Panc1 (cell line): Measurements from ENCODE around the gene CCDC66. TPM values are rescaled to one million over a fixed set of nuclear protein-coding genes. Genes with fewer than 3 reads are reported as not detected.

Source experiments
- ATAC-seq: fragments of 200-7000 bp; cut with Tn5 transposase; 2 replicates; pipeline ENCODE4 v1.9.1; 2020; ENCODE audit warnings: mild to moderate bottlenecking, moderate library complexity
- BruUV-seq: library from RNA; stranded (reverse); fragments of 400-500 nt; replicated peaks from 2 replicates; lab custom pipeline; 2021; lab: Mats Ljungman, UMichigan
- CTCF ChIA-PET: fragments of 300-600 bp; sonication (Branson Sonifier 250); formaldehyde crosslinking; loops from one replicate; lab custom pipeline; 2022; ENCODE audit warnings: antibody characterized with exemption; lab: Charles Lee
- POLR2A ChIA-PET: fragments of 300-600 bp; sonication (Branson Sonifier 250); formaldehyde crosslinking; loops from one replicate; lab custom pipeline; 2022; ENCODE audit warnings: antibody characterized with exemption; lab: Charles Lee
- DNase-seq: peaks from one replicate; pipeline ENCODE4 v3.0.0-alpha.2; 2010; ENCODE audit warnings: low read depth, low spot score
- H3K27ac ChIP-seq: 2 replicates; pipeline ENCODE4 v1.5.1; 2011; ENCODE audit warnings: mild to moderate bottlenecking, low read length, inconsistent platforms
- H3K27me3 ChIP-seq: fragments of 200-500 bp; sonication (Bioruptor generic); 2 replicates; pipeline ENCODE4 v1.6.0; 2014; ENCODE audit warnings: low read length, inconsistent platforms; ENCODE audit not compliant: control insufficient read depth, insufficient read depth
- H3K36me3 ChIP-seq: fragments of 200-500 bp; sonication (Bioruptor generic); 2 replicates; pipeline ENCODE4 v1.5.1; 2014; ENCODE audit warnings: inconsistent platforms, mild to moderate bottlenecking, low read length, moderate library complexity; ENCODE audit not compliant: control insufficient read depth, insufficient read depth
- H3K4me1 ChIP-seq: 2 replicates; pipeline ENCODE4 v1.5.1; 2011; ENCODE audit warnings: inconsistent platforms, mild to moderate bottlenecking, low read length, moderate library complexity; ENCODE audit not compliant: control insufficient read depth, insufficient read depth
- H3K4me3 ChIP-seq, 2 experiments: 2 replicates each; pipeline ENCODE4 v1.5.1; 2011 to 2012; ENCODE audit warnings: low read depth in 2 of 2, low read length in 2 of 2, mild to moderate bottlenecking in 2 of 2, inconsistent platforms in 1 of 2, moderate library complexity in 1 of 2
- H3K9me3 ChIP-seq: fragments of 200-500 bp; sonication (Bioruptor generic); 2 replicates; pipeline ENCODE4 v1.5.1; 2014; ENCODE audit warnings: low read depth, mild to moderate bottlenecking, inconsistent platforms, low read length, moderate library complexity; ENCODE audit not compliant: control insufficient read depth, insufficient read depth
- POLR2AphosphoS5 ChIP-seq: IDR thresholded peaks from 2 replicates; pipeline ENCODE4 v1.6.1; 2012; ENCODE audit warnings: mild to moderate bottlenecking, low read depth, low read length, moderate library complexity
- SIN3A ChIP-seq: IDR thresholded peaks from 2 replicates; pipeline ENCODE4 v1.6.1; 2012; ENCODE audit warnings: low read depth, mild to moderate bottlenecking, low read length, moderate library complexity, borderline replicate concordance; ENCODE audit not compliant: insufficient read depth
- TCF7L2 ChIP-seq: IDR thresholded peaks from 2 replicates; pipeline ENCODE4 v1.6.1; 2011; ENCODE audit warnings: mild to moderate bottlenecking, low read depth, low read length, inconsistent platforms
- in situ Hi-C: cut with HindIII; loops from 2 replicates; pipeline ENCODE4 v1.10.0; 2016; ENCODE audit warnings: low sequenced_read_pairs, low pct_unique_long_range_greater_than_20kb
- intact Hi-C: fragments of 100-400 bp; cut with micrococcal nuclease; formaldehyde crosslinking; loops from one replicate; pipeline ENCODE4 v1.10.0; 2022; ENCODE audit not compliant: unreplicated experiment
- total RNA-seq: library from RNA; stranded (reverse); gene quantifications from one replicate; pipeline ENCODE4 v1.2.1, GENCODE V29; 2021; ENCODE audit not compliant: unreplicated experiment
- TF ChIP-seq, protein P1 (sequence below), 2 experiments: IDR thresholded peaks; 2 replicates each; pipeline ENCODE4 v1.6.1; 2011 to 2012; ENCODE audit warnings: low read depth in 2 of 2, control low read depth in 1 of 2, low read length in 1 of 2, mild to moderate bottlenecking in 1 of 2, moderate library complexity in 1 of 2; ENCODE audit not compliant: insufficient read depth in 1 of 2
- TF ChIP-seq, protein P2 (sequence below): fragments of 450-650 bp; IDR thresholded peaks from 2 replicates; pipeline ENCODE4 v1.5.1; 2017; ENCODE audit warnings: mild to moderate bottlenecking

CCDC66 gene
- total RNA-seq, 1 experiment from 2014 or later, result 11.1 TPM

DNA sequence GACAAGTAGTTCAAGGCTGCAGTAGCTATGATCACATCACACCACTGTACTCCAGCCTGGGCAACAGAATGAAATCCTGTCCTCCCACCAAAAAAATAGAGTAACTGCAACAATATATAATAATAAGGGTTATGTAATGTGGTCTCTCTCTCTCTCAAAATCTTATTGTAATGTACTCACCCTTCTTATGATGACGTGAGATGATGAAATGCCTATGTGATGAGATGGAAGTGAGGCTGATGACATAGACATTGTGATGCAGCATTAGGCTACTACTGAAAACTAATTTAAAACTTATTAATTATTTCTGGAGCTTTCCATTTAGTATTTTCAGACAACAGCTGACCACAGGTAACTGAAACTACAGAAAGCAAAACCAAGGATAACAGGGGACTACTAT, 98.7 kb downstream of the CCDC66 start:
- TF ChIP-seq POLR2AphosphoS5, result no peak

DNA sequence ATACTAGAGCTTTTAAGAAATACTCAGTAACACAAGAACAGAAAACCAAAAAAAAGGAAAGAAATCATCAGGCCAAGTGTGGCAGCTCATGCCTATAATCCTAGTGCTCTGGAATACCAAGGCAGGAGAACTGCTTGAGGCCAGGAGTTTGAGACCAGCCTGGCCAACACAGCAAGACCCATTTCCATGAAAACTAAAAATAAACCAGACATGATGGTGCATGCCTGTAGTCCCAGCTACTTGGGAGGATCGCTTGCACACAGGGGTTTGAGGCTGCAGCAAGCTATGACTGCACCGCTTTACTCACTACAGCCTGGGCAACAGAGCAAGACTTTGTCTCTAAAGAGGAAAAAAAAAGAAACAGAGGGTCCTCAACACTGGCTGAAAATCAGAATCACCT, 107.8 kb downstream of the CCDC66 start:
- ATAC-seq, result no peak

More for the DNA sequence above, 98.7 kb downstream of the CCDC66 start:
- Histone ChIP-seq H3K4me1 (no peaks in the 10 kb centered on the region), H3K9me3 (no peaks in the 10 kb centered on the region), H3K27ac (no peak overlapping the region), H3K36me3 (peaks cover 15% of the 10 kb centered on the region), H3K4me3 (no peak overlapping the region), H3K27me3 (no peaks in the 10 kb centered on the region)
- ChIA-PET POLR2A (no interaction called here), CTCF (no interaction called here)
- DNase-seq (no peak), ATAC-seq (no peak)
- in situ Hi-C loops, result no loop called here
- BruUV-seq, result no TSS peak
- intact Hi-C loops, result no loop called here

DNA sequence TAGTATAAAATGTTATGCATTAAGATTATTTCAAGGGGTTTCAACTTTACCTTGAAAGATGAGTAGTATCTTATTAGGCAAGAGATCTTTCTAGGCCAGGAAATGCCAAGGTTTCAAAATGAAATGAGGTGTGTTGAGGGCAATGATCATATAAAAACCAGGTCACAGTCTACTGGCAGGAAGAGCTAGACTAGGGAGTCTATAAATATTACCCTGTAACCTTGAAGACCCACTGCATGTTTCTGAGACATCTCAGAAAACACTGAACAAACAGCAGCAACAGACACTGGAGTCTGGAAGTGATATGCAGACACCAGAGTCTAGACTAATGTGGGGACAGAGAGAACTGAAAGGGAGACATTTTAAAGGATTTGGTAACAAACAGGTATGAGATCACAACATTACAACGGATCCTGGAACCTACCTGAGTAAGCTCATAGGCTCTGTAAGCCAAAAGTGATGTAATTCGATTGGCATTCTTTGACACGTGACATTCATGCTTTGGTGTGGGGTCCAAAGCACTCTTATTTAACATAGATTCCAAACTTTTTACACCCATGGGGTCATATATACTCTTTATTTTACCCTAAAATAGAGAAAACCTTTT, 111.1 kb downstream of the CCDC66 start:
- BruUV-seq, result no TSS peak
- POLR2A ChIA-PET, result no interaction called here
- in situ Hi-C loops (no loop called here), intact Hi-C loops (no loop called here)
- H3K27me3 ChIP-seq, result no peaks in the 10 kb centered on the region
- no peak for DNase-seq
- ATAC-seq, result no peak
- no peak for TF ChIP-seq POLR2AphosphoS5
- TF ChIP-seq, protein P1, sequence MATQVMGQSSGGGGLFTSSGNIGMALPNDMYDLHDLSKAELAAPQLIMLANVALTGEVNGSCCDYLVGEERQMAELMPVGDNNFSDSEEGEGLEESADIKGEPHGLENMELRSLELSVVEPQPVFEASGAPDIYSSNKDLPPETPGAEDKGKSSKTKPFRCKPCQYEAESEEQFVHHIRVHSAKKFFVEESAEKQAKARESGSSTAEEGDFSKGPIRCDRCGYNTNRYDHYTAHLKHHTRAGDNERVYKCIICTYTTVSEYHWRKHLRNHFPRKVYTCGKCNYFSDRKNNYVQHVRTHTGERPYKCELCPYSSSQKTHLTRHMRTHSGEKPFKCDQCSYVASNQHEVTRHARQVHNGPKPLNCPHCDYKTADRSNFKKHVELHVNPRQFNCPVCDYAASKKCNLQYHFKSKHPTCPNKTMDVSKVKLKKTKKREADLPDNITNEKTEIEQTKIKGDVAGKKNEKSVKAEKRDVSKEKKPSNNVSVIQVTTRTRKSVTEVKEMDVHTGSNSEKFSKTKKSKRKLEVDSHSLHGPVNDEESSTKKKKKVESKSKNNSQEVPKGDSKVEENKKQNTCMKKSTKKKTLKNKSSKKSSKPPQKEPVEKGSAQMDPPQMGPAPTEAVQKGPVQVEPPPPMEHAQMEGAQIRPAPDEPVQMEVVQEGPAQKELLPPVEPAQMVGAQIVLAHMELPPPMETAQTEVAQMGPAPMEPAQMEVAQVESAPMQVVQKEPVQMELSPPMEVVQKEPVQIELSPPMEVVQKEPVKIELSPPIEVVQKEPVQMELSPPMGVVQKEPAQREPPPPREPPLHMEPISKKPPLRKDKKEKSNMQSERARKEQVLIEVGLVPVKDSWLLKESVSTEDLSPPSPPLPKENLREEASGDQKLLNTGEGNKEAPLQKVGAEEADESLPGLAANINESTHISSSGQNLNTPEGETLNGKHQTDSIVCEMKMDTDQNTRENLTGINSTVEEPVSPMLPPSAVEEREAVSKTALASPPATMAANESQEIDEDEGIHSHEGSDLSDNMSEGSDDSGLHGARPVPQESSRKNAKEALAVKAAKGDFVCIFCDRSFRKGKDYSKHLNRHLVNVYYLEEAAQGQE (IDR thresholded peaks at IDR 0.05; ENCODE audit: insufficient read depth in 1 of 2, low read depth in 2 of 2, low read length in 1 of 2), result no peak
- TF ChIP-seq, protein P2, sequence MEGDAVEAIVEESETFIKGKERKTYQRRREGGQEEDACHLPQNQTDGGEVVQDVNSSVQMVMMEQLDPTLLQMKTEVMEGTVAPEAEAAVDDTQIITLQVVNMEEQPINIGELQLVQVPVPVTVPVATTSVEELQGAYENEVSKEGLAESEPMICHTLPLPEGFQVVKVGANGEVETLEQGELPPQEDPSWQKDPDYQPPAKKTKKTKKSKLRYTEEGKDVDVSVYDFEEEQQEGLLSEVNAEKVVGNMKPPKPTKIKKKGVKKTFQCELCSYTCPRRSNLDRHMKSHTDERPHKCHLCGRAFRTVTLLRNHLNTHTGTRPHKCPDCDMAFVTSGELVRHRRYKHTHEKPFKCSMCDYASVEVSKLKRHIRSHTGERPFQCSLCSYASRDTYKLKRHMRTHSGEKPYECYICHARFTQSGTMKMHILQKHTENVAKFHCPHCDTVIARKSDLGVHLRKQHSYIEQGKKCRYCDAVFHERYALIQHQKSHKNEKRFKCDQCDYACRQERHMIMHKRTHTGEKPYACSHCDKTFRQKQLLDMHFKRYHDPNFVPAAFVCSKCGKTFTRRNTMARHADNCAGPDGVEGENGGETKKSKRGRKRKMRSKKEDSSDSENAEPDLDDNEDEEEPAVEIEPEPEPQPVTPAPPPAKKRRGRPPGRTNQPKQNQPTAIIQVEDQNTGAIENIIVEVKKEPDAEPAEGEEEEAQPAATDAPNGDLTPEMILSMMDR, result no peak
- no peaks in the 10 kb centered on the region for H3K9me3 ChIP-seq
- peaks cover 21% of the 10 kb centered on the region for H3K36me3 ChIP-seq
- no peak overlapping the region for H3K27ac ChIP-seq
- CTCF ChIA-PET, result no interaction called here
- no peak overlapping the region for H3K4me3 ChIP-seq
- no peaks in the 10 kb centered on the region for H3K4me1 ChIP-seq

More for the DNA sequence above, 107.8 kb downstream of the CCDC66 start:
- in situ Hi-C loops (no loop called here), intact Hi-C loops (no loop called here)
- Histone ChIP-seq H3K4me1 (no peaks in the 10 kb centered on the region), H3K36me3 (peaks cover 32% of the 10 kb centered on the region), H3K9me3 (no peaks in the 10 kb centered on the region), H3K4me3 (no peak overlapping the region), H3K27ac (no peak overlapping the region), H3K27me3 (no peaks in the 10 kb centered on the region)
- no peak for DNase-seq
- ChIA-PET CTCF (no interaction called here), POLR2A (no interaction called here)
- BruUV-seq, result no TSS peak
- TF ChIP-seq, protein P2, result no peak
- TF ChIP-seq TCF7L2, result no peak
- TF ChIP-seq POLR2AphosphoS5, result no peak
- TF ChIP-seq, protein P1 (IDR thresholded peaks at IDR 0.05; ENCODE audit: insufficient read depth in 1 of 2, low read depth in 2 of 2, low read length in 1 of 2), result no peak
- TF ChIP-seq SIN3A, result no peak
